Heart right ventricle (tissue), 16 donors: Measurements from ENCODE around the gene ASXL1. TPM values are rescaled to one million over a fixed set of nuclear protein-coding genes. Genes with fewer than 3 reads are reported as not detected.

Experiments
- ATAC-seq, 8 donors: fragments of 200-7000 bp; cut with Tn5 transposase; one replicate each; pipeline ENCODE4 v1.9.1; 2020; ENCODE audit warnings: mild to moderate bottlenecking in 8 of 8, moderate library complexity in 8 of 8, moderate number of reproducible peaks in 1 of 8
- DNase-seq, 2 donors: peaks; one replicate each; pipeline ENCODE4 v3.0.0-alpha.2; 2020
- H3K27ac ChIP-seq, 10 donors: fragments of 200-600 bp; sonication (generic) in 2 of 10; one replicate each; pipeline versions ENCODE4 v1.5.0 to v1.8.0; 2020 to 2022; ENCODE audit warnings: mild to moderate bottlenecking in 3 of 10
- H3K27me3 ChIP-seq, 7 donors: fragments of 200-600 bp; one replicate each; pipeline ENCODE4 v1.8.0; 2021 to 2022; ENCODE audit warnings: mild to moderate bottlenecking in 2 of 7
- H3K36me3 ChIP-seq, 9 donors: fragments of 200-600 bp; sonication (generic) in 1 of 9; one replicate each; pipeline versions ENCODE4 v1.5.0 to v1.8.0; 2020 to 2022; ENCODE audit warnings: mild to moderate bottlenecking in 2 of 9
- H3K4me1 ChIP-seq, 9 donors: fragments of 200-600 bp; sonication (generic) in 1 of 9; one replicate each; pipeline versions ENCODE4 v1.5.0 to v1.8.0; 2020 to 2022; ENCODE audit warnings: mild to moderate bottlenecking in 4 of 9
- H3K4me3 ChIP-seq, 10 donors: fragments of 200-600 bp; sonication (generic) in 2 of 10; one replicate each; pipeline versions ENCODE4 v1.5.0 to v1.8.0; 2020 to 2022; ENCODE audit warnings: mild to moderate bottlenecking in 7 of 10, moderate library complexity in 2 of 10
- H3K9me3 ChIP-seq, 11 donors: fragments of 200-600 bp in 10 of 11; sonication (generic) in 2 of 11; one replicate each; pipeline versions ENCODE4 v1.5.0 to v1.8.0; 2013 to 2022; ENCODE audit warnings: mild to moderate bottlenecking in 2 of 11, control low read depth in 1 of 11, moderate library complexity in 1 of 11
- CTCF ChIP-seq, 9 donors: fragments of 200-600 bp; sonication (generic) in 2 of 9; IDR thresholded peaks; one replicate each; pipeline versions ENCODE4 v1.5.0 to v1.8.0; 2021 to 2022; ENCODE audit warnings: antibody characterized with exemption in 9 of 9, mild to moderate bottlenecking in 5 of 9, moderate library complexity in 1 of 9
- WGBS, 2 donors: extraction: QIAGEN DNeasy Blood & Tissue Kit; methylation state at CpG; one replicate each; pipeline ENCODE4 v1.1.7; 2013; ENCODE audit warnings: inconsistent platforms in 1 of 2; 5-methylcytosine and 5-hydroxymethylcytosine counted together
- intact Hi-C, 10 donors: fragments of 100-400 bp; cut with DNase I; formaldehyde crosslinking; loops; one replicate each; pipeline versions ENCODE4 v1.11.1 to v1.14.2; 2022
- polyA plus RNA-seq, 2 donors: library from polyadenylated mRNA; stranded (reverse); fragments of 200-250 nt; gene quantifications; one replicate each; pipeline ENCODE4 v1.2.3, GENCODE V29; 2013
- total RNA-seq, 10 donors: library from RNA; stranded (reverse); fragmentation: NEBNext Ultra II Directional in 3 of 10; extraction: Animal tissue kit (Norgen Biotek cat#: 25700) in 3 of 10; gene quantifications; one replicate each; pipeline versions ENCODE4 v1.2.1 to v1.2.4, GENCODE V29; 2021 to 2023
- donor health status: Arrhythmogenic right ventricular cardiomyopathy.
- donor health status: ischemic (EF 13 %, LVEDD 7.1; RV severe dilation, severe dysfunction).
- donor health status: healthy with polysubstance abuse.
- donor health status: DM: no; HTN: yes; CAD: no.
- donor health status: DM: no; HTN: no; CAD: no.
- donor health status: ischemic (EF 25% LVEDD 6.9; RV normal size, moderate dysfunction).
- donor health status: ischemic (EF 25% LVEDD 5.7; RV mildly dilated, moderate dysfunction).
- donor health status: healthy.
- donor health status: DM: yes; HTN: yes; CAD: no.
- donor health status: Ischemic cardiomyopathy.
- donor health status: ischemic (EF 35%, LVEDD 5.7; RV mildly dilated, moderate dysfunction).
- donor health status: nonischemic (EF 11% LVEDD 7.7; RV severe dilation, severe dysfunction).
- donor health status: DM: yes; HTN: yes; CAD: no.
- donor health status: PGD.
- donor health status: ischemic (EF 29% LVEDD 5.4; RV normal size, mild dysfunction).
- donor health status: nonischemic (EF 23%, LVEDD 6.1; RV moderate dilation, normal function).

Gene ASXL1
- total and polyA plus RNA-seq, 12 donors = 10.0 to 39.4 (median 28.2) TPM

GRCh38 chr20:32458837-32459220 lies 100.7 kb downstream of the ASXL1 start:
- ATAC-seq (no peak), DNase-seq (no peak)
- Histone ChIP-seq H3K36me3 (peaks cover 0 to 36% (median 0%) of the 10 kb centered on the region in 9 donors), H3K4me3 (no peak overlapping the region), H3K4me1 (peaks cover 3 to 34% (median 19%) of the 10 kb centered on the region in 9 donors), H3K27ac (no peak overlapping the region), H3K9me3 (no peaks in the 10 kb centered on the region), H3K27me3 (no peaks in the 10 kb centered on the region)
- no peak for TF ChIP-seq CTCF (IDR thresholded peaks at IDR 0.05)
- intact Hi-C loops = no loop called here
- 92 to 93% methylated on average over 12 of the region's 12 CpGs for WGBS, 2 donors

- Histone ChIP-seq H3K9me3 (no peaks in the 10 kb centered on the region), H3K27ac (no peak overlapping the region), H3K36me3 (peaks cover 0 to 23% (median 0%) of the 10 kb centered on the region in 9 donors), H3K27me3 (no peaks in the 10 kb centered on the region), H3K4me3 (no peak overlapping the region), H3K4me1 (peaks cover 5 to 45% (median 23%) of the 10 kb centered on the region in 9 donors)
- DNase-seq = no peak
- TF ChIP-seq CTCF (IDR thresholded peaks at IDR 0.05) = no peak
- intact Hi-C loops = loop anchor here in 1 of 10 donors (10.0 kb wide), 1 partner anchor 255 kb away; the partner anchor contains the start of genes PLAGL2 and POFUT1
- 86 to 89% methylated on average over 15 of the region's 15 CpGs for WGBS, 2 donors
- no peak for ATAC-seq
Measured at GRCh38 chr20:32460231-32460630, 102.1 kb downstream of the ASXL1 start.

GRCh38 chr20:32460683-32461320 lies 102.7 kb downstream of the ASXL1 start:
- Histone ChIP-seq H3K4me1 (peaks cover 10 to 51% (median 28%) of the 10 kb centered on the region in 9 donors), H3K9me3 (no peaks in the 10 kb centered on the region), H3K36me3 (peaks cover 0 to 21% (median 0%) of the 10 kb centered on the region in 9 donors), H3K4me3 (no peak overlapping the region), H3K27me3 (no peaks in the 10 kb centered on the region), H3K27ac (no peak overlapping the region)
- intact Hi-C loops = loop anchor here in 1 of 10 donors (10.0 kb wide), 1 partner anchor 256 kb away; the partner anchor contains the start of genes PLAGL2 and POFUT1
- no peak for DNase-seq
- ATAC-seq = no peak
- no peak for TF ChIP-seq CTCF (IDR thresholded peaks at IDR 0.05)
- 93 to 94% methylated on average over 24 of the region's 24 CpGs for WGBS, 2 donors

- Histone ChIP-seq H3K27me3 (no peaks in the 10 kb centered on the region), H3K36me3 (peaks cover 0 to 17% (median 0%) of the 10 kb centered on the region in 9 donors), H3K27ac (no peak overlapping the region), H3K4me1 (peaks cover 10 to 56% (median 35%) of the 10 kb centered on the region in 9 donors), H3K9me3 (no peaks in the 10 kb centered on the region), H3K4me3 (no peak overlapping the region)
- ATAC-seq = no peak
- TF ChIP-seq CTCF (IDR thresholded peaks at IDR 0.05) = no peak
- intact Hi-C loops = loop anchor here in 1 of 10 donors (10.0 kb wide), 1 partner anchor 257 kb away; the partner anchor contains the start of genes PLAGL2 and POFUT1
- WGBS, 2 donors = 94 to 95% methylated on average over 17 of the region's 17 CpGs
- DNase-seq = no peak
Measured at GRCh38 chr20:32461836-32462600, 103.9 kb downstream of the ASXL1 start.
